Activated T-helper 1 cell treated with anti-CD3 and anti-CD28 coated beads, Interleukin-12 subunit alpha, Interleukin-12 subunit beta, Interleukin-2, Interleukin-4 antibody, amounts not matched to agents 30 ng/mL and 10 ng/mL and 1 ng/mL, durations not matched to agents 14 hours and 24 hours and 36 hours (primary cell): ENCODE measurements around the gene NUP85. TPM values are rescaled to one million over a fixed set of nuclear protein-coding genes. Genes with fewer than 3 reads are reported as not detected.

ENCODE experiments used
- DNase-seq: peaks from one replicate; pipeline ENCODE4 v3.0.0; 2021; ENCODE audit warnings: low spot score
- H3K27ac Mint-ChIP-seq: one replicate; pipeline ENCODE4 v1.8.0; 2021; ENCODE audit warnings: mild to moderate bottlenecking, mixed read lengths
- H3K27me3 Mint-ChIP-seq: one replicate; pipeline ENCODE4 v1.8.0; 2022; ENCODE audit warnings: mild to moderate bottlenecking, moderate library complexity, mixed read lengths; ENCODE audit not compliant: insufficient read depth
- H3K36me3 Mint-ChIP-seq: one replicate; pipeline ENCODE4 v1.8.0; 2021; ENCODE audit warnings: low read depth, mixed read lengths
- H3K4me1 Mint-ChIP-seq: one replicate; pipeline ENCODE4 v1.8.0; 2021; ENCODE audit warnings: low read depth, mixed read lengths
- H3K4me3 Mint-ChIP-seq: one replicate; pipeline ENCODE4 v1.8.0; 2021; ENCODE audit warnings: mild to moderate bottlenecking, moderate library complexity, mixed read lengths
- H3K9me3 Mint-ChIP-seq: one replicate; pipeline ENCODE4 v1.8.0; 2021; ENCODE audit warnings: mixed read lengths
- intact Hi-C: fragments of 100-400 bp; cut with micrococcal nuclease; formaldehyde crosslinking; loops from one replicate; pipeline ENCODE4 v1.15.1; 2024
- total RNA-seq: library from RNA; stranded (reverse); gene quantifications from 2 replicates; pipeline ENCODE4 v1.2.3, GENCODE V29; 2022

NUP85 gene
- total RNA-seq, 1 donor from 2014 or later: 122 TPM

DNA sequence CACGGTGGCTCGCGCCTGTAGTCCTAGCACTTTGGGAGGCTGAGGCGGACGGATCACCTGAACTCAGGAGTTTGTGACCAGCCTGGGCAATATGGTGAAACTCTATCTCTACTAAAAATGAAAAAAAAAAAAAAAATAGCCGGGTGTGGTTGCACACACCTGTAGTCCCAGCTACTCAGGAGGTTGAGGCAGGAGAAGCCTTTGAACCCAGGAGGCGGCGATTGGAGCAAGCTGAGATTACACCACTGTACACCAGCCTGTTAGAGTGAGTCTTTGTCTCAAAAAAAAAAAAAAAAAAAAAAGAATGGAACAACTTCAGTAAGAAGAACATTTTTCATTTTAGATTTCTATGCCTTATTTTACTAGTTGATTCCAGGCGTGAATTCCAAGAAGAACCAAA is 2.7 kb downstream of the NUP85 start:
- Mint-ChIP-seq H3K4me3 (peak overlapping the region; percentile 37), H3K27me3 (no peaks in the 10 kb centered on the region), H3K27ac (no peak overlapping the region), H3K4me1 (peaks cover 18% of the 10 kb centered on the region), H3K9me3 (no peaks in the 10 kb centered on the region), H3K36me3 (peaks cover 22% of the 10 kb centered on the region)
- intact Hi-C loops: loop anchor here (5.0 kb wide), 1 partner anchor 161 kb away; the partner anchor contains the start of genes ATP5PD and KCTD2
- no peak for DNase-seq

DNA sequence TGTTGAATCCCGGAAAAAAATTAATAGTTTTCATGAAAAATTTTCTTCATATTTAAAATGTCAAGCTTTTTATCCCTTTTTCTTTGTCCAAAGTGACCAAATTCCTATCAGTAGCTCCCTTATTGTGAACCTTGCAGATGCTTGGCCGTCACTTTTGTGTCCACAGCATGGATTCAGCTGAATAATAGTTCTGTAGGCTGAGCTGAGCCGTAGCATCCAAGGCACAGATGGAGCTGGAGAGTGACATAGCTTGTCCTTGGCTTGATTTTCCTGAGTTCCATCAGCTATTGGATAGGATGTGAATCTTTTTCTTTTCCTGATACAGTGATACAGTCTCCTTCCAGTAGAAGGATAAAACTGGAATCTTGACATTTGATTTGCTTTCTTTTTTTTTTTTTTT is 3.6 kb downstream of the NUP85 start:
- Mint-ChIP-seq H3K9me3 (no peaks in the 10 kb centered on the region), H3K4me3 (no peak overlapping the region), H3K36me3 (peaks cover 24% of the 10 kb centered on the region)

DNA sequence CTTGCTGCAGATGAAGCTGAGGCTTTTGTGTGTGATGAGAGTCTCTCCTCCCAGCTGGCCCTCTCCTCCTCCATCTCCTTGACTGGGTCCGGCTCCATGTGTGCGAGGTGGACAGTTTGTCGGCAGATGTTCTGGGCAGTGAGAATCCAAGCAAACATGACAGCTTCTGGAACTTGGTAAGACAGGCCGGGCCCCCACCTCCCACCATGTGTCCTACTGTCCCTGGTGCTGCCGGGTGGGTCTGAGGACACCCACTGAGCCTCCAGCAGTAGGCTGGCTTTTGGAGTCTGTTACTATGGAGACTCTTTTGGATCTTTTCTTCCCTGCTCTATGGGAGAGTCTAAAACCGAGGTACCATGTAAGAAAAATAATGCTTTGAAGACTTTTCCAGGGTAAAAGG is 12.7 kb downstream of the NUP85 start:
- intact Hi-C loops: no loop called here
- Mint-ChIP-seq H3K4me3 (no peak overlapping the region), H3K27me3 (no peaks in the 10 kb centered on the region), H3K9me3 (no peaks in the 10 kb centered on the region), H3K36me3 (peaks cover 42% of the 10 kb centered on the region), H3K4me1 (peaks cover 5% of the 10 kb centered on the region), H3K27ac (no peak overlapping the region)
- DNase-seq: no peak

More for the DNA sequence above, 3.6 kb downstream of the NUP85 start:
- Mint-ChIP-seq H3K27ac (no peak overlapping the region), H3K4me1 (peaks cover 17% of the 10 kb centered on the region), H3K27me3 (no peaks in the 10 kb centered on the region)
- DNase-seq: no peak
- intact Hi-C loops: loop anchor here (5.0 kb wide), 1 partner anchor 162 kb away; the partner anchor contains the start of genes ATP5PD and KCTD2

DNA sequence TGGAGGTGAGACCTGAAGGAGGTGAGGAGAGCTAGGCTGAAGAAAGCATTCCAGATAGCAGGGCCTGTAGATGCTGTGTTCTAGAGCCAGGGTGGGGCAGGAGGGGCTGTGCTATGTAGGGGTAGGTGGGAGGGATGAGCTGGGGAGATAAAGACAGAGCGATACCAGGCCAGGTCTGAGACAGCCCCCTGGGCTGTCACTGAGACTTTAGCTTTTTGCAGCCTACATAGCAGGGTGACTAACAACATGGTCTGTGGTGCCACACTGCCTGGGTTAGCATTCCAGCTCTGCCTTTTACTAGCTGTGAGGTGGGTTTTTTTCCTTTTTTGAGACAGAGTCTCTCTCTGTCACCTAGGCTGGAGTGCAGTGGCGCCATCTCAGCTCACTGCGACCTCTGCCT is 14.3 kb downstream of the NUP85 start:
- no peaks in the 10 kb centered on the region for H3K27me3 Mint-ChIP-seq
- no peak overlapping the region for H3K4me3 Mint-ChIP-seq
- DNase-seq: no peak
- H3K4me1 Mint-ChIP-seq: peaks cover 5% of the 10 kb centered on the region
- intact Hi-C loops: no loop called here
- H3K36me3 Mint-ChIP-seq: peaks cover 39% of the 10 kb centered on the region
- H3K27ac Mint-ChIP-seq: peak overlapping the region; percentile 46
- H3K9me3 Mint-ChIP-seq: no peaks in the 10 kb centered on the region

DNA sequence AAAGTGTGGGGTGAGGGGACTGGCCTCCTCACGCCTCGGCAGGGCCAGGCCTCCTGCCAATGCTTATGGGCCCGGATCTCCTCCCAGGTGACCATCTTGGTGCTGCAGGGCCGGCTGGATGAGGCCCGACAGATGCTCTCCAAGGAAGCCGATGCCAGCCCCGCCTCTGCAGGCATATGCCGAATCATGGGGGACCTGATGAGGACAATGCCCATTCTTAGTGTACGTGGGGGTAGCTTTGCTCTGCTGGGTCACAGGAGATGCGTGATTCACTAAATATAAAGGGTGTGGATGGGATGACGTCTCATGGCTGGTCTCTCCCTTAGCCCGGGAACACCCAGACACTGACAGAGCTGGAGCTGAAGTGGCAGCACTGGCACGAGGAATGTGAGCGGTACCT is 19.5 kb downstream of the NUP85 start:
- Mint-ChIP-seq H3K4me1 (no peaks in the 10 kb centered on the region), H3K36me3 (peaks cover 25% of the 10 kb centered on the region), H3K27ac (no peak overlapping the region), H3K4me3 (no peak overlapping the region), H3K9me3 (no peaks in the 10 kb centered on the region), H3K27me3 (no peaks in the 10 kb centered on the region)
- no peak for DNase-seq
- intact Hi-C loops: no loop called here

DNA sequence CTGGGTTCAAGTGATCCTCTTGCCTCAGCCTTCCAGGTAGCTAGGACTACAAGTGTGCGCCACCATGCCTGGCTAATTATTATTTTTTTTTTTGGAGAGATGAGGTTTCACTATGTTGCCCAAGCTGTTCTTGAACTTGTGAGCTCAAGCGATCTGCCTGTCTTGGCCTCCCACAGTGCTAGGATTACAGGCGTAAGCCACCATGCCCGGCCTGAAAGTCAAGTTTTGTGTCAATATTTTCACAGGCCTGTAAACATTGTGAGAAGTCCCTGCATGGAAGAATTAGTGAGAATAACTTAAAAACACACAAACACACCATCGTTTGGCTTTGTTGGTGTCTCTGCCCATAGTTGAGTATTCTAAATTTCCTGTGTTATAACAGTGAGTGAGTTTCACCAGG is 22.2 kb downstream of the NUP85 start:
- Mint-ChIP-seq H3K4me3 (no peak overlapping the region), H3K27me3 (no peaks in the 10 kb centered on the region), H3K27ac (no peak overlapping the region), H3K4me1 (no peaks in the 10 kb centered on the region), H3K36me3 (peaks cover 37% of the 10 kb centered on the region), H3K9me3 (no peaks in the 10 kb centered on the region)
- DNase-seq: no peak
- intact Hi-C loops: no loop called here

DNA sequence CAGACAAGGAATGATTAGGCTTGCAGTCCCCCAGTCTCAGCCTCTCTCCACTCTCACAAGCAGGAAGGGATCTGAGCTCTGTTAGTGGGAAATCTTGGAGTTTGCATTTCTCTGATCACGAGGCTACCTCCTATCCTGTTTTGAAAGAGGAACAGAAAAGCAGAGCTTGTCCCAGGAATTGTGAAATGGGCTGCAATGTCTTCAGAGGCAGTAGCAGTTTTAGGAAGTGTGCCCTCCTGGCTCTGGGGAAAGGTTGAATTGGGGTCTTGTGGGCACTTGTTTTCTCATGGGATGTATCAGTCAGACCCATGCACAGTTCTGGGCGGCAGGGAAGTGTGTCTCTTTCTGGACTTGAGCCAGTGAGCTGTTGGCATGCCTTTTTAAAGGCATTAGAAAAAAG is 22.8 kb downstream of the NUP85 start:
- no peak for DNase-seq
- Mint-ChIP-seq H3K27me3 (no peaks in the 10 kb centered on the region), H3K4me1 (no peaks in the 10 kb centered on the region), H3K36me3 (peaks cover 39% of the 10 kb centered on the region), H3K27ac (no peak overlapping the region), H3K9me3 (no peaks in the 10 kb centered on the region), H3K4me3 (no peak overlapping the region)
- intact Hi-C loops: no loop called here

DNA sequence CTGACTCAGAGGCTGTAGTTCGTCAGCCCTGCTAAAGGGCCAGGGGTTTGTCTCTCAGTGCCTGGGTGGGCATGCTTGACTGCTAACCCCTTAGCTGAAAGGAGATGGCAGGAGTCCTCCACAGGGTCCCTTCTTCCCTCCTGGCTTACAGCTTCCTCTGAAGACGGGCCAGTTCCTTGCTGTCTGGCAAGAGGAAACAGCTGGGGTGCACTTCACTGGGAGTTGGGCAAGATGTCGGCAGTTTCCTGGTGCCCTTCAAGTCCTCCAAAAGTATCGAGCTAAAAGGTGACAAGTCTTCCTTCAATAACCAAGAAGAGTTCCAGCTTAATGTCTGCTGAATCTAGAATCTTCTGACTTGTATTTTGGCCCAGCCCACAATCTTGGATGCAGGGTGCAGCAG is 23.4 kb downstream of the NUP85 start:
- Mint-ChIP-seq H3K27ac (no peak overlapping the region), H3K4me3 (no peak overlapping the region), H3K27me3 (no peaks in the 10 kb centered on the region), H3K4me1 (no peaks in the 10 kb centered on the region), H3K36me3 (peaks cover 38% of the 10 kb centered on the region), H3K9me3 (no peaks in the 10 kb centered on the region)
- intact Hi-C loops: no loop called here
- DNase-seq: no peak

DNA sequence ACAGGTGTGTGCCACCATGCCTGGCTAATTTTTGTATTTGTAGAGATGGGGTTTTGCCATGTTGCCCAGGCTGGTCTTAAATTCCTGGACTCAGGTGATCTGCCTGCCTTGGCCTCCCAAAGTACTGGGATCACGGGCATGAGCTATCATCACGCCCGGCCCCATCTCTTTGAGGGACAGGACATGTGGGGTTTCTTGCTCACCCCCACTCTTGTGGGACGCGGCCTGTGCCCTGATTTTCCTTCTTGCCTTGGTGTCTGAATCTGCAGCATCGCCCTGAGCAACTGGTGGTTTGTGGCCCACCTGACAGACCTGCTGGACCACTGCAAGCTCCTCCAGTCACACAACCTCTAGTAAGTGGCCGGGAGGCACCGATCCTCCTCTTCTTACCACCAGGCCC is 25.6 kb downstream of the NUP85 start:
- Mint-ChIP-seq H3K36me3 (peaks cover 44% of the 10 kb centered on the region), H3K9me3 (no peaks in the 10 kb centered on the region), H3K4me3 (no peak overlapping the region), H3K27ac (no peak overlapping the region), H3K27me3 (no peaks in the 10 kb centered on the region), H3K4me1 (no peaks in the 10 kb centered on the region)
- intact Hi-C loops: no loop called here
- no peak for DNase-seq

DNA sequence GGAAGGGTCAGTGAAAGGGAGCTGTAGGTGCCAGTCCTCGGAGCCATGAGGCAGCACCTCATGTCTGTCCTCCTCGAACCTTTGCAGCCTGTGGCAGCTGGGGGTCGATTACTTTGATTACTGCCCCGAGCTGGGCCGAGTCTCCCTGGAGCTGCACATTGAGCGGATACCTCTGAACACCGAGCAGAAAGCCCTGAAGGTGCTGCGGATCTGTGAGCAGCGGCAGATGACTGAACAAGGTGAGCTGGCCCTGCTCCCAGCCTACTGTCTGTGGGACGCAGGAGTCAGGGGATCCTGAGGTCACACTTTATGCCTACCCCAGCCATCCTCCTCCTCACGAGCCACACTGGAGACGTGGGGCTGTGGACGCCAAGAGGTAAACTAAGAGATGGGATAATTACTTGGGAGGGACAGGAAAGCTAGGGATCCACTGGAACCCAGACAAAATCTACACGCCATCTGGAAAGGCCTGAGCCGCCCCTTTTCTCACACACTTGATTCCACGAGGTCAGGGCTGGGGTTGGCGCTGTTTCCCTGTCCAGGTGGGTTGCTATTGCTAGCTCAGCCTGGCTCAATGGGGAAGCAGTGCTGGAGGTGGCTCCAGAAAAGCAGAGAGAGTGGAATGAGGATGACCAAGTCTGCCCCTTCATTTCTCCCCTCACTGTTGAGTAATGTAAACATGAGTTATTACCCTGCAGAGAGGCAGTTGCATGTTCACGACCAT is 26.4 kb downstream of the NUP85 start:
- Mint-ChIP-seq H3K4me3 (no peak overlapping the region), H3K27ac (no peak overlapping the region), H3K4me1 (no peaks in the 10 kb centered on the region), H3K9me3 (no peaks in the 10 kb centered on the region), H3K27me3 (no peaks in the 10 kb centered on the region), H3K36me3 (peaks cover 52% of the 10 kb centered on the region)
- DNase-seq: no peak
- intact Hi-C loops: no loop called here

DNA sequence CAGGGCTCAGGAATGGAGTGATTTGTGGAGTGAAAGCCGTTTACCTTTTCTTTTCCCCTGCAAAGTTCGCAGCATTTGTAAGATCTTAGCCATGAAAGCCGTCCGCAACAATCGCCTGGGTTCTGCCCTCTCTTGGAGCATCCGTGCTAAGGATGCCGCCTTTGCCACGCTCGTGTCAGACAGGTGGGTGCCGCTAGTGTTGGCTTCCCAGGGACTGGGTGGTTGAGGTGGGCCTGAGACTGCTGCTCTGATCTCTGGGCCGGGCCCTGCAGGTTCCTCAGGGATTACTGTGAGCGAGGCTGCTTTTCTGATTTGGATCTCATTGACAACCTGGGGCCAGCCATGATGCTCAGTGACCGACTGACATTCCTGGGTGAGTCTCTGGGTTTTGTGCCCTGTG is 27.3 kb downstream of the NUP85 start:
- no peaks in the 10 kb centered on the region for H3K4me1 Mint-ChIP-seq
- H3K36me3 Mint-ChIP-seq: peaks cover 59% of the 10 kb centered on the region
- intact Hi-C loops: no loop called here
- H3K4me3 Mint-ChIP-seq: no peak overlapping the region
- H3K27ac Mint-ChIP-seq: no peak overlapping the region
- no peak for DNase-seq
- no peaks in the 10 kb centered on the region for H3K9me3 Mint-ChIP-seq
- H3K27me3 Mint-ChIP-seq: no peaks in the 10 kb centered on the region

DNA sequence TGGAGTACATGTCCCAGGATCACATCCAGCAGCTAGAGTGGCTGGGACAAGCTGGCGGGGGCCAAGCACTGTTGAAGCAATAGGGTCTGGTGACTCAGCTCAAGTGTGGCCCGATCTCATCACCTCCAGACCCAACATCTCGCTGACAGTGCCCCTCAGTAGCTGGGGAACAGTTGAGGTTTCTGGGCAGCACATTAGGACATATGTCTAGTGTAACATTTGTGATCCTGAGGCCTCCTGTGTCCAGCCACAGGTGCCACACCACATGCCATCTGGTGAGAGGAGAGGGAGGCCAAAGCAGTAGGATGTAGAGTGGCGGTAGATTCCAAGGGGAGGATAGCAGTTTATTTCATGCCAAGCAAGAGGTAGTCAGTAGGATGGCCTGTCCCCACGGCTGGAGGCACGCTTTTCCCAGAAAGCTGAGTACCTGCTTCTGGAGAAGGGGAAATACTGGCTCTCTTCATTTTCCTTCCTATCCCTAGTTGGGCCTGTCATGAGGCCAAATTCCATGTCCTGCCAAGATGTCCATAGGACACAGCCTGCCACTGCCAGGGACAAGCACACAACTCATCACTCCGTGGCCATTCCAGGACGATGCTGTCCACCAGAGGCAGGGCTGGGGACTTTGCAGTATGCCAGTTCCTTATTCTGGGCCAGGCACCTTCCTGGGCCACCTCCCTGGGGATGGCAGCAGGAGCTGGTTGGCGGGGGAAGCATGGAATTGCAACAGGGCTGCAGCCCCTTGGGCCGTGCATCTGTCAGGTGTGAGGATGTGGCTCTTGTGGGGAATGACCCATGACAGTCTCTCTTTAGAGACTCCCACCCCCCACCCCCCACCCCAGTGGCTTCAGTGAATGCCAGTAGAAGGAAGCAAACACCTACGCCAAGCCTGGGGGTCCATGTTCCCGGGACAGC is 31.9 kb downstream of the NUP85 start:
- no peaks in the 10 kb centered on the region for H3K27me3 Mint-ChIP-seq
- intact Hi-C loops: loop anchor here (1.0 kb wide), 3 partner anchors 24 to 123 kb away; partner anchors contain the start of genes GGA3, MRPS7 and NUP85
- H3K4me1 Mint-ChIP-seq: peaks cover 21% of the 10 kb centered on the region
- H3K9me3 Mint-ChIP-seq: no peaks in the 10 kb centered on the region
- peak overlapping the region; percentile 75 for H3K27ac Mint-ChIP-seq
- H3K4me3 Mint-ChIP-seq: no peak overlapping the region
- no peak for DNase-seq
- peaks cover 60% of the 10 kb centered on the region for H3K36me3 Mint-ChIP-seq

DNA sequence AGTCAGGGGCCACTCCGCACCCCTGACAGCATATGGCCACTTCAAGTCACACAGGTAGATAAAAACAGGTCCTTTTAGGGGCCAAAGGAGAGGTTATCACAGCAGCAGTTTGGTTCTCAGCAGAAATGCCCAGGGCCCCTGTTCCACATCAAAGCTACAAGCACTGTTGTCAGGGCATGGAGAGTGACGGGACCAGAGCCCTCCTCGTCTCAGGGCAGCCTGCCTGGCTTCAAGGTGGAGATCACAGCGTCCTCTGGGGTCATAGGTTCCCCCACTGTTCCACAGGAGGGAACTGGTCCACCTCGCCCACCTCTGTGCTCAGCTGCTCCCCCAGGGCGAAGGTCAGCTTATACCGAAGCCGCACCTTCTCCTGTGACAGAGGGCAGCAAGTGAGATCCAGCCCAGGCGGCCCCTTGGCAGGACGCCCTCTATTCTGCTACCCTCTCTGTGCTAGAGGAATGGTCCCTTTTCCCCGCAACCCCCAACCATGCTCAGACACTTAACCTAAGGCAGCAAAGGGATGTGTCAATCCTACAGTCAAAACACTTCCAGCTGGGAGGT is 32.6 kb downstream of the NUP85 start:
- intact Hi-C loops: loop anchor here (1.0 kb wide), 3 partner anchors 23 to 124 kb away; partner anchors contain the start of genes GGA3, MRPS7 and NUP85
- Mint-ChIP-seq H3K27me3 (no peaks in the 10 kb centered on the region), H3K4me3 (no peak overlapping the region), H3K36me3 (peaks cover 58% of the 10 kb centered on the region), H3K9me3 (no peaks in the 10 kb centered on the region), H3K27ac (no peak overlapping the region), H3K4me1 (peaks cover 28% of the 10 kb centered on the region)
- no peak for DNase-seq
